HG02642 (cell line): ENCODE data around the gene RASL11A.
"Not testable (repeated sequence)": the region's sequence is repeated elsewhere in the genome, so short reads cannot be mapped to it uniquely, and the experiment has no call there.

ENCODE experiments used
- ATAC-seq: cut with Tn5 transposase; IDR thresholded peaks from one replicate; pipeline ENCODE4 v1.9.1; 2021; ENCODE audit warnings: mild to moderate bottlenecking; ENCODE audit not compliant: unreplicated experiment, poor library complexity

RASL11A gene

GRCh38 chr13:27296496-27296895 lies 25.9 kb downstream of the RASL11A start:
- ATAC-seq: no peak

DNA sequence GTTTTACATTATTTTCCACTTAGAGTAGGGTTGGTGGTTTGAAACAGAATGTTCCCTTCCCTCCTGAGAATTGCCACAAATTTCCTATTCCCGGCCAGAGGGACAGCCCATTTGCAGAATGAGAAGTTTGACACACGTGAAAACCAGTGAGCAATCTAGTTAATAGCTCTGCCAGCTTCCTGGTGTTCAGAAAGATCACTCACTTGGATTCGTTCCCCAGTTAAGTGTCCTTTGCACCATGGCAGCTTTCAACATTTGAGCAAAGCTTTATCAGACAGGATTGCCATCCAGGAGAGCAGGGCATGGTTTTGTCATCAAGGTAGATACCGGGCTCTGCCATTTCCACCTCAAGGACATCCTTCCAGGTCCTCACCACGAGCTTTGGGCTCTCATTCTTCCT lies 28.2 kb downstream of the RASL11A start:
- ATAC-seq: no peak

DNA sequence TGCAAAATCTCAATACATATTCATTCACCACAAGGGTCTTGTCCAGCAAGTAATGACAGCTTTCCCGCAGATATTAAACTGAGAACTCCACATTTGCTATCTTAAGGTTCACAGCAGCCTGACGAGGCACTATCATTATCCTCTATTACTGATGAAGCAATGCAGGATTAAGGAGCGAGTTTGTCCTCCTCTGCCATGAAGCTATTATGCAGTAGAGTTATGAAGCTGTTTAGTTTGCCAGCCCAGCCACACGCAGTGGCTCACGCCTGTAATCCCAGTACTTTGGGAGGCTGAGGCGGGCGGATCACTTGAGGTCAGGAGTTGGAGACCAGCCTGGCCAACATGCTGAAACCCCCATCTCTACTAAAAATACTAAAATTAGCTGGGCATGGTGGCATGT lies 29.8 kb downstream of the RASL11A start:
- not testable (repeated sequence) for ATAC-seq

DNA sequence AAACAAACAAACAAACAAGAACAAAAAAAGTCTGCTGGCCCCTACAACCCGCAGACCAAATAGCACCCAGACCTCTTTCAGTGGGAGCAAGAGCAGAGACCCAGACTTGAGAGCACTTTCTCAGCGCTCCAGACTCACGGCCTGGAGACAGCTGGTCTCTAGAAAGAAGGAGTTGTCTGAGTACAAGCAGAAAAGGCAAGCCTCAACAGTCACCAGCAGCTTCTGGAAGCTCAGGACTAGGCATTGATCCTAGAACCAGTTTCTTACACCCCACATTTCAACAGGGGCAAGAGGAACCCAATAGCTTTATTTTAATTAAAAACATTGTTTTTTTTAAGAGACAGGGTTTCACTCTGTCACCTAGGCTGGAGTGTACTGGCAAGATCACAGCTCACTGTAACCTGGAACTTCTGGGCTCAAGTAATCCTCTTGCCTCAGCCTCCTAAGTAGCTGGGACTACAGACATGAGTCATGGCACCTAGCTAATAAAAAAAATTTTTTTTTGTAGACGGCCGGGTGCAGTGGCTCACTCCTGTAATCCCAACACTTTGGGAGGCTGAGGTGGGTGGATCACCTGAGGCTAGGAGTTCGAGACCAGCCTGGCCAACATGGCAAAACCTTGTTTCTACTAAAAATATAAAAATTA lies 30.4 kb downstream of the RASL11A start:
- ATAC-seq: no peak

- ATAC-seq: no peak
Observed at GRCh38 chr13:27302643-27303262, 32.1 kb downstream of the RASL11A start.

DNA sequence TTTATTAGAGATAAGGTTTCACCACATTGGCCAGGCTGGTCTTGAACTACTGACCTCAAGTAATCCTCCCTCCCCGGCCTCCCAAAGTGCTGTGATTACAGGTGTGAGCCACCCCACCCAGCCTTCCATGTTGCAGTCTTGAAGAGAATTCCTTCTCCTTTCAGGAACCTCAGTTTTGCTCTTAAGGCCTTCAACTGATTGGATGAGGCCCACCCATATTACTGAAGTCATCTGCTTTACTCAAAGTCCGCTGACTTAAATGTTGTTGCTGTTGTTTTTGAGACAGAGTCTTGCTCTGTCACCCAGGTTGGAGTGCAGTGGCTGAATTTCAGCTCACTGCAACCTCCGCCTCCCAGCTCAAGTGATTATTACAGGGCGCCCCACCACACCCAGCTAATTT lies 33.5 kb downstream of the RASL11A start:
- ATAC-seq: no peak

DNA sequence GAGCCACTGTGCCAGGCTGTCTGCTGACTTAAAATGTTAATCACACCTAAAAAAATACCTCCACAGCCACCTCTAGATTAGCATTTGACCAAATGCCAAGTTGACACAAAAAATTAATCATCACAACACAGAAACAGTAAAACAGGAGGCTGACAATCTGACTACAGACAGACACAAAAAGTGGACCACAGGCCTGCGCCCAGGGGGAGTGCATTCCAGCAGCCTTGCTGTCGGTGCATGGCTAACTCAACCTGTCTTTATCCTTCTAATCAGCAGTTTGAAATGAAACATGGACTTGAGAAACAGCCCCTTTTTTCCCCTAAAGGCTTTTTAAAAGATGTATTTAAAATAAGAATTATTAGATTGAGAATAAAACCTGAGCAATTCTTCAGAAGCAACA lies 34.0 kb downstream of the RASL11A start:
- ATAC-seq: no peak

DNA sequence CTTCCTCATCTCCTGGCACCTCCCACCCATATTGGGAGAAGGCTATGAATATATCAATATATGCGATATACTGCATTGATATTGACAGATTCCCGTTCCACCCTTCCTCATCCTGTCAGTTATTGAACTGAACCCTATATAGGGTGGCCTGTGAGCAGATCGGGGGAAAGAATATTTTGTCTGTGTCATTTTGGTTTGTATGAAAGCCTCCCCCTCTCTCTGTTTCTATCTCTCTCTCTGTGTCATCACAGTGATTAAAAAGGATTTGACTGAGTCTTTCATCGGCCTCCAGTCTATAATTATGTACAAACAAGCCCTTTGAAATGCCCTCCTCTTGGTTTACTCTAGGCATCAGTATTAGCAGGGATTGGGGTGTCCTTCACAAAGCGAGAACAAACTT lies 35.7 kb downstream of the RASL11A start:
- no peak for ATAC-seq

- ATAC-seq: no peak
Observed at GRCh38 chr13:27308941-27309340, 38.3 kb downstream of the RASL11A start.

GRCh38 chr13:27309401-27309958 lies 38.9 kb downstream of the RASL11A start:
- no peak for ATAC-seq

DNA sequence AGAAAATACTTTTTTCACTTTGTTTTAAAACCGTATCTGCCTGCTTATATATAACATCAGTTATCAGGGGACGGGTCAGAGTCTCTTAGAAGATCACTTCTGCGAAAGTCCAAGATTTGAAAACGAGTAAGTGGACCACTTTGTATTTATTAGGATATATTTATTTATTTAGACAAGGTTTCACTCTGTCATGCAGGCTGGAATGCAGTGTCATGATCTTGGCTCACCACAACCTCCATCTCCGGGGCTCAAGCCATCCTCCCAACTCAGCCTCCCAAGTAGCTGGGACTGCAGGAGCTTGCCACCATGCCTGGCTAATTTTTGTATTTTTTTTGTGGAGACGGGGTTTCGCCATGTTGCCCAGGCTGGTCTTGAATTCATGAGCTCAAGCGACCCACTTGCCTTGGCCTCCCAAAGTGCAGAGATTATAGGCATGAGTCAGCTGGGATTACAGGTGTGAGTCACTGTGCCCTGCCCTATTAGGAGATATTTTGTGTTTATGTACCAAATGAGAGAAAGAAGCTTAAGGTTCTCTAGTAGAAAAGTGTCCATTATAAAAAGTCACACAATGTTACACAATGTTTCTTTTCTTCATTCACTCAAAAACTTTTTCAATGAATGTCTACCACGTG lies 39.5 kb downstream of the RASL11A start:
- ATAC-seq: no peak

DNA sequence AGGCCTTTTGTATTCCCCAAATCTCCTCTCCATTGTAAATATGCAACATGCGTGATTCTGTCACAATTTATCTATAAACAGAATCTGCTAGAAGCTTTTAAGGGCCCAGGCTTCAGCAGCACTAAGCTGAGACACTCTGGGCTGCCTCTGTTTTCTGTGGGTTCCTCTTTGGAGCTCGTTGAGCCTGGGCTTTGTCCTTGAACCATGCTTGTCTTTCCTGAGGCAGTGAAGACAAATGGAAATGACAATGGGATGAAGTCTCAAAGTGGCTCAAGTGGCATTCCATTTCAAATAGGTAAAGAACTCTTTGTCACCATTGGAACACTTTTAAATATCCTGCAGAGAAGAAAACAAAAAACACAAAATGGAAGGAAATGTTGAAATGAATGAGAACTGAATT lies 40.3 kb downstream of the RASL11A start:
- no peak for ATAC-seq

DNA sequence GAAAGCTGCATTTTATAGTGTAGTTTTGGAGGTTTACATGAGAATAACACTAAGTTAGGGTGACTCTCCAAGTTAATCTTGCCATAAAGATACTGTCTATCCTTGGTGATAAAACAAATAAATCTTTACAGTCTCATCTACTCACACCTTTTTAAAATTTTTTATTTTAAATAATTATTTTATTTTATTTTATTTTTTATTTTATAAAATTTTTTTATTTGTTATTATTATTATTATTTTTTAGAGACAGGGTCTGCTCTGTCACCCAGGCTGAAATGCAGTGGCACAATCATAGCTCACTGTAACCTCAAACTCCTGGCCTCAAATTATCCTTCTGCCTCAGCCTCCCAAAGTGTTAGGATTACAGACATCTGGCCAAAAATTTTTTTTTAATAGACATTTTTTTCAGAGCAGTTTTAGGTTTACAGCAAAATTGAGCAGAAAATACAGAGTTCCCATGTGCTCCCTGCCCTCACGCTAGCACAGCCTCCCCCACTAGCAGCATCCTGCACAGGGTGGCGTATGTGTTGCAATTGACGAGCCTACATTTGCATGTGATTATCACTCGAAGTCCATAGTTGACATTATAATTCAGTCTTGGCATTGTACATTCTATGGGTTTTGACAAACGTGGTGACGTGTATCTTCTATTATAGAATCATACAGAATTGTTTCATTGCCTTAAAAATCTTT lies 41.0 kb downstream of the RASL11A start:
- no peak for ATAC-seq

DNA sequence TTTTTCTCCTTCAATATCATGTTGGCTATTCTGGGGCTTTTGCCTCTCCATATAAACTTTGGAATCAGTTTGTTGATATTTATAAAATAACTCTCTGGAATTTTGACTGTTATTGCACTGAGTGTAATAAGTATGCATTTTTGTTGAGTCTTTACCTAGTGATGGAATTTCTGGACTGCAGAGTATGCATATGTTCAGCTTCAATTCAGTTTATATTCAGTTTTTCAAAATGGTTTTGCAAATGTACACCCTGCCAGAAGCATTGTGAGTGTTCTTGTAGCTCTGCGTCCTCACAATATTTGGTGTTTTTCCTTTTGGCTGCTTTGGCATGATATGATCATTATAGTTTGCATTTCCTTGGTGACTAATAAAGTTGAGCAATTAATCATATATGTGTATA lies 43.1 kb downstream of the RASL11A start:
- ATAC-seq: no peak

- no peak for ATAC-seq
Observed at GRCh38 chr13:27319404-27319803, 48.8 kb downstream of the RASL11A start.

- no peak for ATAC-seq
Observed at GRCh38 chr13:27321468-27322431, 51.1 kb downstream of the RASL11A start.

- not testable (repeated sequence) for ATAC-seq
Observed at GRCh38 chr13:27322443-27322842, 51.8 kb downstream of the RASL11A start.
